ENCODE data around the gene PDK2. TPM values are rescaled to one million over a fixed set of nuclear protein-coding genes. Genes with fewer than 3 reads are reported as not detected.

The PDK2 gene
- total RNA-seq, 2 donors from 2014 or later, result 47.1 to 79.5 TPM

DNA sequence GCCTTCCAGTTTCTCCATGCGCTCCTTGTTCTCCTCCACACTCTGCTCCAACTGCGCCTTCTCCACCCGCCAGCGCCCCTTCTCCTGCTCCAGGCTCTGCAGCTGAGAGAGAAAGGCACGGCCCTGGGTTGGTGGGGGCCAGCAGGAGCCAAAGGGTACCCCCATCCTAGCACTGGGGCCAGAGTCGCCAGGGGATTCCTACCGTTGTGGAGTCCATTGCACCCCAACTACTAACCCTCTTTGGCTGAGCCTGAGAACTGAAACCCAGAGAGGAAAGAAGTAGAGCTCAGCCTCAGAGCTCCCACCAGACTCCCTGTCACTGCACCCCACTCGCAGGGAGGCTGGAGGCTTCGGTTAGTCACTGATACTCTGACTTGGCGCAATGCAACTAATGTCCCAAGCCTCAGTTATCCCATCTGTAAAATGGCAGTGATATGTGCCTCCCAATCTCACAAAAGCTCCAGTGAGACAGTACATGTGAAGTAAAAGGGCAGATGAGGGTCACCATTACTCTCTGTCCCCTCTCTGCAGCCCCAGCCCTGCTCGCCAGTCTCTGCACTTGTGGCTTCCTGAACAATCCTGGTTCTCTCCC is 41.0 kb downstream of the PDK2 start:
- Histone ChIP-seq H3K27me3 (replicated peaks; ENCODE audit: insufficient read depth) (no peaks in the 10 kb centered on the region), H3K9me3 (no peaks in the 10 kb centered on the region), H3K4me3 (no peak overlapping the region), H3K36me3 (peaks cover 7 to 28% of the 10 kb centered on the region in 2 donors), H3K4me1 (replicated peaks) (no peaks in the 10 kb centered on the region), H3K27ac (no peak overlapping the region)
- WGBS, result 91% methylated on average over 11 of the region's 11 CpGs
- intact Hi-C loops (cut with DNase I), result no loop called here
- no peak for TF ChIP-seq POLR2A (IDR thresholded peaks at IDR 0.05)
- TF ChIP-seq, protein P1, sequence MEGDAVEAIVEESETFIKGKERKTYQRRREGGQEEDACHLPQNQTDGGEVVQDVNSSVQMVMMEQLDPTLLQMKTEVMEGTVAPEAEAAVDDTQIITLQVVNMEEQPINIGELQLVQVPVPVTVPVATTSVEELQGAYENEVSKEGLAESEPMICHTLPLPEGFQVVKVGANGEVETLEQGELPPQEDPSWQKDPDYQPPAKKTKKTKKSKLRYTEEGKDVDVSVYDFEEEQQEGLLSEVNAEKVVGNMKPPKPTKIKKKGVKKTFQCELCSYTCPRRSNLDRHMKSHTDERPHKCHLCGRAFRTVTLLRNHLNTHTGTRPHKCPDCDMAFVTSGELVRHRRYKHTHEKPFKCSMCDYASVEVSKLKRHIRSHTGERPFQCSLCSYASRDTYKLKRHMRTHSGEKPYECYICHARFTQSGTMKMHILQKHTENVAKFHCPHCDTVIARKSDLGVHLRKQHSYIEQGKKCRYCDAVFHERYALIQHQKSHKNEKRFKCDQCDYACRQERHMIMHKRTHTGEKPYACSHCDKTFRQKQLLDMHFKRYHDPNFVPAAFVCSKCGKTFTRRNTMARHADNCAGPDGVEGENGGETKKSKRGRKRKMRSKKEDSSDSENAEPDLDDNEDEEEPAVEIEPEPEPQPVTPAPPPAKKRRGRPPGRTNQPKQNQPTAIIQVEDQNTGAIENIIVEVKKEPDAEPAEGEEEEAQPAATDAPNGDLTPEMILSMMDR (IDR thresholded peaks at IDR 0.05), result no peak
- no peak for TF ChIP-seq POLR2AphosphoS5 (IDR thresholded peaks at IDR 0.05)
- no peak for DNase-seq (ENCODE audit: low spot score)

DNA sequence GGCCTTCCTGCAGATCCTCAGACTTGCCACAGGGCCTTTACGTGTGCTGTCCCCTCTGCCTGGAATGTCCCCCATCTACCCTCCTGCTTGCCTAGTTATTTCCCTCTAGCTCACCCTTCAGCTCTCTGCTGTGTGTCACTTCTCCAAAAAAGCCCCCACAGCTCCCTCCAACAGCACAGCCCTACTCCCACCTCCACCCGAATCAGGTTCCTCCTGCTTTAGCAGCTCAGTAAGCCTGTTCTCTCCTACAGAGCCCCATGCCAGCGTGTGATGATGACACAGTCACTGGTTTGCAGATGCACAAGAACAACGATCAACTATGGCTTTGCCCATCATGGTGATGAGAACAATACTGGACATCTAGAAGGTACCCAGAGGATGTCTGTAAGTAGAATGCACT is 41.9 kb downstream of the PDK2 start:
- DNase-seq (ENCODE audit: low spot score), result no peak
- Histone ChIP-seq H3K4me1 (replicated peaks) (no peaks in the 10 kb centered on the region), H3K9me3 (no peaks in the 10 kb centered on the region), H3K4me3 (no peak overlapping the region), H3K27me3 (replicated peaks; ENCODE audit: insufficient read depth) (no peaks in the 10 kb centered on the region), H3K27ac (no peak overlapping the region), H3K36me3 (peaks cover 7 to 28% of the 10 kb centered on the region in 2 donors)
- 91% methylated on average over 4 of the region's 4 CpGs for WGBS
- TF ChIP-seq POLR2AphosphoS5 (IDR thresholded peaks at IDR 0.05) (no peak), POLR2A (IDR thresholded peaks at IDR 0.05) (no peak)
- TF ChIP-seq, protein P1 (IDR thresholded peaks at IDR 0.05), result no peak
- intact Hi-C loops (cut with DNase I), result no loop called here

DNA sequence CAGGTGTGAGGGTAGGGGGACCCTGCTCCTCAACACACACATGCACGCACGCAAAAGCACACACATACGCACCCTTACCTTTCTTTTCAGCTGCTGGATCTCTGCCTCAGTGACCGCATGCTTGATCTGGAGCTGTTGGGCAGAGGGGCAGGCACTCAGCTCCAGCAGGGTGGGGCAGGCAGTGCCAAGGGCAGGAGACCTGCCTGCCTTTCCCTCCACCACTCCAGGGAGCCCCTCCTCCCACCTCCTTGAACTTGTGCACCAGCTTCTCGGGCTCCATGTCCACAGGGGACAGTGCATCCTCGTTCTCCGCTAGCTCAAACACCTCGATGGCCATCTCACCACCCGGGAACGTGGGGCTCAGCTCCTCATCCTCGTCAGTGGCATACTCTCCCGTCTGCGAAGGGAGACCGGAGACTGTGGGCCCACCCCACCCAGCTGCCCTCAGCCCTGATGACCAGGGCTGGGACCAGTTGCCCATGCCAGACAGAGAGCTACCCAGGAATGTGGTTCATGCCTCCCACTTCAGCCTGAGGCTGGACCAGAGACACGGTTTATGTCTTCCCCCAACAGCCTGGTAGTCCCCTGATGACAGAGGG is 44.1 kb downstream of the PDK2 start:
- no peak overlapping the region for H3K4me3 ChIP-seq
- H3K27ac ChIP-seq, result no peak overlapping the region
- no peaks in the 10 kb centered on the region for H3K4me1 ChIP-seq (replicated peaks)
- DNase-seq (ENCODE audit: low spot score), result no peak
- H3K9me3 ChIP-seq, result no peaks in the 10 kb centered on the region
- intact Hi-C loops (cut with DNase I), result no loop called here
- TF ChIP-seq POLR2AphosphoS5 (IDR thresholded peaks at IDR 0.05), result no peak
- TF ChIP-seq, protein P1 (IDR thresholded peaks at IDR 0.05), result no peak
- TF ChIP-seq POLR2A (IDR thresholded peaks at IDR 0.05), result no peak
- peaks cover 15 to 28% of the 10 kb centered on the region in 2 donors for H3K36me3 ChIP-seq
- H3K27me3 ChIP-seq (replicated peaks; ENCODE audit: insufficient read depth), result no peaks in the 10 kb centered on the region
- 86% methylated on average over 15 of the region's 15 CpGs for WGBS

DNA sequence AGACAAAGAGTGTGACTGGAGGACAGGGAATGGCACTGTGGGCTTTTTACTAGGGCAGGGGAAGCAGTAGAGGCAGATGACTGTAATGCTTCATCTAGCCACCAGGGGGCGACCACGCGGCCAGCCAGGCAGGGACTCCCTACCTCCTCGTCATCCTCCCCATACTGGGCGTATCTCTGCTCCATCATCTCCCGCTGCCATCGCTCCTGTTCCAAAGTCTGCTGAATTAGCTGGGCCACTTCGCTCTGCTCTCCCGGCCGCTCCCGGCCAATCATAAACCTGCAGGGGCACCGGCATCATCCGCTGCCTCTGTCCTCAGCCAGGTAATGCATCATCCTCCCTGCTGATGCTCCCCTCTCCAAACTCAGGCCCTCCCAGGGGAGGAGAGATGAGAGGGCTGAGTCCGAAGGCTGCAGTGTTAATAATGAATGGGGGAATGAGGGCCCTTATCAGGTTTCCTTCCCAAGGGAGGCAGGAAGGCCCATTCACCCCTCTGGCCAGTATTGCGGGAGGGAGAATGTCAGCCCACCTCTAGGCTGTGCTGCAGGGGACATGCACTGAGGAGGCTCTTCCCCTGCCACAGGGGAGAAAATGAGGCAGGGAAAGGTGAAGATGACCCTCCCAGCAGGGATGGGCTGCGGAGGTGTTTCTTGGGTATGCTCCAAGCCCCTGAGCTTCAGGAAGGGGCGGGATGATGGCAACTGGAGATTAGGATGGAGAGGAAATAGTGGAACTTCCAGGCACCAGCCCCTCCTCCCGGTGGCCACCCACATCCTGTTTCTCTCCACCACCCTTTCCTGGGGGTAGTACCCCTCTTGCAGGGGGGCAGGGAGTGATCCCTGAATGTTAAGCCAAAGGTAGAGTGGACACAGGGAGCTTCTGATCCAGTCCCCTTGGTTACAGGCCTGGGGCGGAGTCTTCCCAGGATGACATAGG is 45.1 kb downstream of the PDK2 start:
- WGBS, result 55% methylated on average over 19 of the region's 19 CpGs
- peak; percentile 63 for DNase-seq (ENCODE audit: low spot score)
- H3K36me3 ChIP-seq, result peaks cover 15 to 25% of the 10 kb centered on the region in 2 donors
- H3K27ac ChIP-seq, result no peak overlapping the region
- intact Hi-C loops (cut with DNase I), result no loop called here
- H3K27me3 ChIP-seq (replicated peaks; ENCODE audit: insufficient read depth), result no peaks in the 10 kb centered on the region
- no peak for TF ChIP-seq POLR2A (IDR thresholded peaks at IDR 0.05)
- TF ChIP-seq, protein P1 (IDR thresholded peaks at IDR 0.05), result peak; percentile 87 to 98 (median 94)
- peak; percentile 71 for TF ChIP-seq POLR2AphosphoS5 (IDR thresholded peaks at IDR 0.05)
- H3K4me1 ChIP-seq (replicated peaks), result no peaks in the 10 kb centered on the region
- no peak overlapping the region for H3K4me3 ChIP-seq
- H3K9me3 ChIP-seq, result no peaks in the 10 kb centered on the region
